Caco-2 (cell line): ENCODE data around the gene MOB3B. TPM values are rescaled to one million over a fixed set of nuclear protein-coding genes. Genes with fewer than 3 reads are reported as not detected.

Source experiments
- BruUV-seq: library from RNA; stranded (reverse); fragments of 400-500 nt; replicated peaks from 2 replicates; lab custom pipeline; 2021; lab: Mats Ljungman, UMichigan
- CTCF ChIA-PET: fragments of 300-600 bp; sonication (Branson Sonifier 250); formaldehyde crosslinking; loops from one replicate; lab custom pipeline; 2022; ENCODE audit warnings: antibody characterized with exemption; lab: Charles Lee
- POLR2A ChIA-PET: fragments of 300-600 bp; sonication (Branson Sonifier 250); formaldehyde crosslinking; loops from one replicate; lab custom pipeline; 2022; ENCODE audit warnings: antibody characterized with exemption; lab: Charles Lee
- DNase-seq, 2 experiments: peaks; one replicate each; pipeline versions ENCODE4 v3.0.0 to v3.0.0-alpha.2; 2020 to 2022
- H3K27me3 ChIP-seq: replicated peaks from 2 replicates; pipeline ENCODE4 v1.6.0; 2011; ENCODE audit warnings: low read length; ENCODE audit not compliant: control insufficient read depth, insufficient read depth
- H3K36me3 ChIP-seq: 2 replicates; pipeline ENCODE4 v1.5.1; 2011; ENCODE audit warnings: low read length; ENCODE audit not compliant: control insufficient read depth, insufficient read depth
- H3K4me1 ChIP-seq: fragments of 250-450 bp; sonication (Bioruptor Pico); 2 replicates; pipeline ENCODE4 v1.5.1; 2020; ENCODE audit warnings: mild to moderate bottlenecking
- H3K4me3 ChIP-seq: 2 replicates; pipeline ENCODE4 v1.5.1; 2011; ENCODE audit warnings: low read depth, mild to moderate bottlenecking, control low read depth, low read length
- H3K9me3 ChIP-seq: fragments of 250-450 bp; sonication (Bioruptor Pico); 2 replicates; pipeline ENCODE4 v1.5.1; 2020; ENCODE audit warnings: mild to moderate bottlenecking, moderate library complexity
- H3K27ac Mint-ChIP-seq: one replicate; pipeline ENCODE4 v1.8.0; 2022; ENCODE audit warnings: mixed read lengths; ENCODE audit not compliant: unreplicated experiment
- H3K27me3 Mint-ChIP-seq: one replicate; pipeline ENCODE4 v1.8.0; 2022; ENCODE audit warnings: mixed read lengths; ENCODE audit not compliant: insufficient read depth, unreplicated experiment
- H3K36me3 Mint-ChIP-seq: one replicate; pipeline ENCODE4 v1.8.0; 2022; ENCODE audit warnings: mild to moderate bottlenecking, mixed read lengths; ENCODE audit not compliant: insufficient read depth, unreplicated experiment
- H3K4me1 Mint-ChIP-seq: one replicate; pipeline ENCODE4 v1.8.0; 2022; ENCODE audit warnings: low read depth, mixed read lengths; ENCODE audit not compliant: unreplicated experiment
- H3K4me3 Mint-ChIP-seq: one replicate; pipeline ENCODE4 v1.8.0; 2022; ENCODE audit warnings: mild to moderate bottlenecking, moderate library complexity, mixed read lengths; ENCODE audit not compliant: unreplicated experiment
- H3K9me3 Mint-ChIP-seq: one replicate; pipeline ENCODE4 v1.8.0; 2022; ENCODE audit warnings: mixed read lengths; ENCODE audit not compliant: unreplicated experiment
- intact Hi-C: fragments of 100-400 bp; cut with micrococcal nuclease; formaldehyde crosslinking; loops from one replicate; pipeline ENCODE4 v1.10.0; 2022; ENCODE audit not compliant: unreplicated experiment
- total RNA-seq: library from RNA; stranded (reverse); gene quantifications from 2 replicates; pipeline ENCODE4 v1.2.3, GENCODE V29; 2022
- TF ChIP-seq, protein P1 (sequence below), 2 experiments: fragments of 200-600 bp in 1 of 2; IDR thresholded peaks; 1 replicate in 1 of 2; 2 replicates in 1 of 2; pipeline versions ENCODE4 v1.5.1 to v1.8.0; 2011 to 2022; ENCODE audit warnings: antibody characterized with exemption in 1 of 2, control low read depth in 1 of 2, inconsistent platforms in 1 of 2, low read depth in 1 of 2, low read length in 1 of 2, mild to moderate bottlenecking in 1 of 2, moderate library complexity in 1 of 2; ENCODE audit not compliant: insufficient read depth in 1 of 2, severe bottlenecking in 1 of 2, unreplicated experiment in 1 of 2

Gene MOB3B
- total RNA-seq, 1 experiment from 2014 or later, result 5.3 TPM

DNA sequence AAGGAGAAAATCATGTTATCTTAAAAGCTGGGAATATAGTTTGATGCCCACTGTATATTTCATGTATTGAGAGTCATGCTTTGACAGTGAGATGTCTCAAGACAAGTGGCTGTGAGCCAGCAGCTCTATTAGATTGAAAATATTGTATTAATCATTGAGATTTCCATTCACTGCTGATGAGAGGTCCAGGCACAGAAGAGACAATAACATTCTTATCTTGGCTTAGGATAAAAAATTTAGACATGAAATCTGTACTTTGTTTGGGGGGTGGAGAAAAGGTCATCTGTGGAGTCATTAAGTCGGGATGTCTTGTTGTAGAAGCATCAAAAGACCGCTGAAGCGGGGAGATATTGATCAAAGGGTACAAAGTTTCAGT lies 134.8 kb downstream of the MOB3B start:
- Histone ChIP-seq H3K4me1 (peaks cover 24% of the 10 kb centered on the region), H3K36me3 (no peaks in the 10 kb centered on the region), H3K9me3 (no peaks in the 10 kb centered on the region), H3K4me3 (no peak overlapping the region), H3K27me3 (no peaks in the 10 kb centered on the region)
- Mint-ChIP-seq H3K4me3 (no peak overlapping the region), H3K36me3 (no peaks in the 10 kb centered on the region), H3K9me3 (no peaks in the 10 kb centered on the region), H3K27ac (no peak overlapping the region), H3K27me3 (no peaks in the 10 kb centered on the region), H3K4me1 (peaks cover 13% of the 10 kb centered on the region)
- ChIA-PET CTCF (interaction anchor here (1.0 kb wide), 1 partner anchor 62 kb away, joined by 3 read pairs; no protein-coding TSS in a partner anchor), POLR2A (no interaction called here)
- DNase-seq, result no peak
- BruUV-seq, result no TSS peak
- TF ChIP-seq, protein P1, sequence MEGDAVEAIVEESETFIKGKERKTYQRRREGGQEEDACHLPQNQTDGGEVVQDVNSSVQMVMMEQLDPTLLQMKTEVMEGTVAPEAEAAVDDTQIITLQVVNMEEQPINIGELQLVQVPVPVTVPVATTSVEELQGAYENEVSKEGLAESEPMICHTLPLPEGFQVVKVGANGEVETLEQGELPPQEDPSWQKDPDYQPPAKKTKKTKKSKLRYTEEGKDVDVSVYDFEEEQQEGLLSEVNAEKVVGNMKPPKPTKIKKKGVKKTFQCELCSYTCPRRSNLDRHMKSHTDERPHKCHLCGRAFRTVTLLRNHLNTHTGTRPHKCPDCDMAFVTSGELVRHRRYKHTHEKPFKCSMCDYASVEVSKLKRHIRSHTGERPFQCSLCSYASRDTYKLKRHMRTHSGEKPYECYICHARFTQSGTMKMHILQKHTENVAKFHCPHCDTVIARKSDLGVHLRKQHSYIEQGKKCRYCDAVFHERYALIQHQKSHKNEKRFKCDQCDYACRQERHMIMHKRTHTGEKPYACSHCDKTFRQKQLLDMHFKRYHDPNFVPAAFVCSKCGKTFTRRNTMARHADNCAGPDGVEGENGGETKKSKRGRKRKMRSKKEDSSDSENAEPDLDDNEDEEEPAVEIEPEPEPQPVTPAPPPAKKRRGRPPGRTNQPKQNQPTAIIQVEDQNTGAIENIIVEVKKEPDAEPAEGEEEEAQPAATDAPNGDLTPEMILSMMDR (IDR thresholded peaks at IDR 0.05; ENCODE audit: insufficient read depth in 1 of 2, low read depth in 1 of 2, low read length in 1 of 2, severe bottlenecking in 1 of 2, unreplicated experiment in 1 of 2), result no peak
- intact Hi-C loops, result loop anchor here (1.0 to 2.0 kb wide), 2 partner anchors 32 to 43 kb away; no protein-coding TSS in a partner anchor

DNA sequence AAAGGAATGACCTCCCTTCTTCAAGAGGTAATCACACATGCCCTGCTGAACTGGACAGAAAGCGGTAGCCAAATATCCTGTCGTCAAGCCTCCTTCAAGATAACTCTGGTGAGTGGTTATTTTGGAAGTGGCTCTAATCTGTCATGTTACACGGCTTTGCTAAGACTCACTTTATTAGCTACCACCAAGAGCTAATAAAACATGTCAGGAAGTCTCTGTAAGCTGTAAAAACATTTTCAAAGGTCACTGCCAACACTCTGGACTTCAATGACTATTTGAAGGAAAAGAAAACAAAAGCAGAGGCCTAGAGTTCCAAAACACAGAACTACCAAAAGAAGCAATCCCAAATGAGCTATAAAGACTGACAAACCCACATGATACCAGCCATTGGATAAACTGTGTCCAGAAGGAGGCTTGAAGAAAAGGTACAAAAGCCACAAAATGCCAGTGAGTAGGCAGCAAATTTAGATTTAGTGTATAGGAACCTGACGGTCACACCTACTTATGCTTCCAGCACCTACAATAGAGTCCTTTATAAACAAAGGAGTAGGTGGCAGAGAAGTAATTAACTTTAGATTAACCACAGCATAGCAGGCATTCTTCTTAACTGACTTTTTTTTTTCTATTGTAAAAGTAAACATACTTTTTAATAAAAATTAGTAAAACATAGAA lies 135.3 kb downstream of the MOB3B start:
- Histone ChIP-seq H3K4me1 (peaks cover 24% of the 10 kb centered on the region), H3K27me3 (no peaks in the 10 kb centered on the region), H3K4me3 (no peak overlapping the region), H3K36me3 (no peaks in the 10 kb centered on the region), H3K9me3 (no peaks in the 10 kb centered on the region)
- no peak for DNase-seq
- CTCF ChIA-PET, result interaction anchor here (1.0 kb wide), 1 partner anchor 61 kb away, joined by 3 read pairs; no protein-coding TSS in a partner anchor
- Mint-ChIP-seq H3K36me3 (no peaks in the 10 kb centered on the region), H3K4me1 (peaks cover 11% of the 10 kb centered on the region), H3K9me3 (no peaks in the 10 kb centered on the region), H3K27ac (no peak overlapping the region), H3K4me3 (no peak overlapping the region), H3K27me3 (no peaks in the 10 kb centered on the region)
- TF ChIP-seq, protein P1 (IDR thresholded peaks at IDR 0.05; ENCODE audit: insufficient read depth in 1 of 2, low read depth in 1 of 2, low read length in 1 of 2, severe bottlenecking in 1 of 2, unreplicated experiment in 1 of 2), result no peak
- POLR2A ChIA-PET, result no interaction called here
- intact Hi-C loops, result loop anchor here (1.0 to 2.0 kb wide), 2 partner anchors 33 to 44 kb away; no protein-coding TSS in a partner anchor
- no TSS peak for BruUV-seq

DNA sequence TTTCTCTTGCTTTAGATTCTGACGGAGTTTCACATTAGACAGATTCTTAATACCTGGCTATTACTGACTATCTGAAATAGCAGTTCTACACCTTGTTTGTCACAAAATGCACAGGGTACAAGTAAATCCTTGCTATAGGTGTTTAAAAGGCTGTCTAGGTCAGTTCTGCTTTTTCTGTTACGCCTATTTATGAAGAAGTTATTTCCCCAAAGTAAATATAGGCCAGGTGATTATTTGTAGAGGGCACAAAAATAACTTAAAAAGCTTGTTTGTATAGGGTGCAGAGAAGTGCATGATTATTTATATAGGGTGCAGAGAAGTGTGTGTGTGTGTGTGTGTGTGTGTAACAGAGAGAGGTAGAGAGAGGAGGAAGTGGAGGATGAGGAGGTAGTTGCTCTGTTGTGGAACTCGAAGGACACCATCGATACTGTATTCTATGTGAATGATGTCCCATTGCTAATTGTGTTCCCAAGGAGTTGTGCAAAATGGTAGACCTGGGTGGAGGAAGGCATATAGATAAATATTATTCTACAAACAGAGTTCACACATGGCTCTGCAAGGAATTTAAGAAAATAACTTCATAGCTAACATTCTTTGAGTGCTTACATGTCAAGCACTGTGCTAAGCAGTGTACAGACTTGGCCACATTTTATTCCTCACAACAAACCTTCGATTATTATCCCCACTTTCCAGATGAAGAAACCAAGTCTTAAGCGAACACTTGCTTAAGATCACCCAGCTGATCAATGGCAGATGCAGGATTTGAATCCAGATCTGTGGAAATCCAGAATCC lies 136.4 kb downstream of the MOB3B start:
- no peaks in the 10 kb centered on the region for H3K9me3 Mint-ChIP-seq
- Histone ChIP-seq H3K4me1 (peaks cover 24% of the 10 kb centered on the region), H3K36me3 (no peaks in the 10 kb centered on the region), H3K27me3 (no peaks in the 10 kb centered on the region), H3K9me3 (no peaks in the 10 kb centered on the region), H3K4me3 (no peak overlapping the region)
- no peaks in the 10 kb centered on the region for H3K27me3 Mint-ChIP-seq
- TF ChIP-seq, protein P1 (IDR thresholded peaks at IDR 0.05; ENCODE audit: insufficient read depth in 1 of 2, low read depth in 1 of 2, low read length in 1 of 2, severe bottlenecking in 1 of 2, unreplicated experiment in 1 of 2), result no peak
- ChIA-PET CTCF (interaction anchor here (0.7 to 1.0 kb wide), 2 partner anchors 55 to 60 kb away, joined by 3 read pairs; no protein-coding TSS in a partner anchor), POLR2A (no interaction called here)
- H3K4me3 Mint-ChIP-seq, result no peak overlapping the region
- no peak for DNase-seq
- H3K36me3 Mint-ChIP-seq, result no peaks in the 10 kb centered on the region
- H3K27ac Mint-ChIP-seq, result no peak overlapping the region
- H3K4me1 Mint-ChIP-seq, result peaks cover 18% of the 10 kb centered on the region
- intact Hi-C loops, result no loop called here
- BruUV-seq, result no TSS peak
